Lower leg skin (tissue), 3 donors: ENCODE data around the gene TTC13.

Experiments used
- POLR2A ChIP-seq, 2 donors: fragments of 450-650 bp; IDR thresholded peaks; one replicate each; pipeline ENCODE4 v1.6.1; 2016 to 2017; ENCODE audit warnings: antibody characterized with exemption in 2 of 2, mild to moderate bottlenecking in 1 of 2, moderate library complexity in 1 of 2
- TF ChIP-seq, protein P1 (sequence below), 3 donors: fragments of 450-650 bp; IDR thresholded peaks; one replicate each; pipeline ENCODE4 v1.5.1; 2016; ENCODE audit warnings: antibody characterized with exemption in 3 of 3, mild to moderate bottlenecking in 3 of 3, moderate library complexity in 2 of 3

DNA sequence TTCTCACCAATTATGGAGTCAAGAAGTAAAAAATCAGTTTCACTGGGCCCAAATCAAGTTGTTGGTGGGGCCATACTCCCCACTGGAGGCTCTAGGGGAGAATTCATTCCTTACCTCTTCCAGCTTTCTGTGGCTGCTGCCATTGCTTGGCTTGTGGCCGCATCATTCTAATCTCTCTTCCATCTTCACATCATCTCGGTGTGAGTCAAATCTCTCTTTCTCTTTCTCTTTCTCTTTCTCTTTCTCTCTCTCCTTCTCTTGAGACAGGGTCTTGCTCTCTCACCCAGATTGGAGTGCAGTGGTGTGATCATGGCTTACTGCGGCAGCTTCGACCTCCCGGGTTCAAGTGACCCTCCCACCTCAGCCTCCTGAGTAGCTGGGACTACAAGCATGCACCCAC is 33.3 kb upstream of the TTC13 start:
- TF ChIP-seq, protein P1, sequence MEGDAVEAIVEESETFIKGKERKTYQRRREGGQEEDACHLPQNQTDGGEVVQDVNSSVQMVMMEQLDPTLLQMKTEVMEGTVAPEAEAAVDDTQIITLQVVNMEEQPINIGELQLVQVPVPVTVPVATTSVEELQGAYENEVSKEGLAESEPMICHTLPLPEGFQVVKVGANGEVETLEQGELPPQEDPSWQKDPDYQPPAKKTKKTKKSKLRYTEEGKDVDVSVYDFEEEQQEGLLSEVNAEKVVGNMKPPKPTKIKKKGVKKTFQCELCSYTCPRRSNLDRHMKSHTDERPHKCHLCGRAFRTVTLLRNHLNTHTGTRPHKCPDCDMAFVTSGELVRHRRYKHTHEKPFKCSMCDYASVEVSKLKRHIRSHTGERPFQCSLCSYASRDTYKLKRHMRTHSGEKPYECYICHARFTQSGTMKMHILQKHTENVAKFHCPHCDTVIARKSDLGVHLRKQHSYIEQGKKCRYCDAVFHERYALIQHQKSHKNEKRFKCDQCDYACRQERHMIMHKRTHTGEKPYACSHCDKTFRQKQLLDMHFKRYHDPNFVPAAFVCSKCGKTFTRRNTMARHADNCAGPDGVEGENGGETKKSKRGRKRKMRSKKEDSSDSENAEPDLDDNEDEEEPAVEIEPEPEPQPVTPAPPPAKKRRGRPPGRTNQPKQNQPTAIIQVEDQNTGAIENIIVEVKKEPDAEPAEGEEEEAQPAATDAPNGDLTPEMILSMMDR (IDR thresholded peaks at IDR 0.05): no peak
- TF ChIP-seq POLR2A (IDR thresholded peaks at IDR 0.05): no peak
